GM19193 (cell line): ENCODE results near the gene CERK.

Source experiments
- POLR2A ChIP-seq: IDR thresholded peaks from 4 replicates; pipeline ENCODE4 v1.6.1; 2011; ENCODE audit not compliant: insufficient read depth, insufficient read length; ENCODE audit errors: extremely low read depth

CERK gene

DNA sequence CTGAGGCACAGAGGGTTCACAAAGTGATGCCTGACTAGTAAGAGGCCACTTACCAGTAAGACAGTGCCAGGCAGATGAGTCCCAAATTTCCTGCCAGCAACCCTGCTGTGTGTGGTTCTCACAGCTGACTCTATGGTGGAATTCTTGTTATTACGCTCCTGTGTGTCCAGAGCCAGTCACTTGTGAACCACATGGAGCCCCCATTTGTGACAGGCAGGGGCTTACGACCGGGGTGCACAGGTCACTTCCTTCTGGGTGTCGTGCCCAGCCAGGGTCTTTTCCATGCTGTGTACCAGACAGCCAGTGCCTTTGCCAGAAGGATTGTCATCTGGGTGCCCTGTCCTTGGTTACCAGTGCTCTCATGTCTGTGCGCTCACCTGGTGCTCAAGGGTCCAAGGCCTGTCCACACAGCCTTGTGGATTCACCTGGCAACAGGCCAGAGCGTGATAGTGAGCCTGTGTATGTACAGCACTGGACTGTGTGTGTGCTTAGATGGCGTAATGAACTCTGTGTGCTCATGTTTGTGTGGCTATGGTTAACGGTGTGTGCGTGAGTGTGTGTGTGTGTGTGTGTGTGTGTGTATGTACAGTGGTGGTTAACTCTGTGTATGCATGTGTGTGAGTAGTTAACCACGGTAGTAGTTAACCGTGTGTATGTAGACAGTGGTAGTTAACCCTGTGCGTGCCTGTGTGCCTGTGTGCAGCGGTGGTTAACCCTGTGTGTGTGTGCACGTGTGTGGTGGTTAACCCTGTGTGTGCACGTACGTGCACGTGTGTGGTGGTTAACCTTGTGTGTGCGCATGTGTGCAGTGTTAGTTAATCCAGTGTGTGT, 99.2 kb downstream of the CERK start:
- no peak for TF ChIP-seq POLR2A

DNA sequence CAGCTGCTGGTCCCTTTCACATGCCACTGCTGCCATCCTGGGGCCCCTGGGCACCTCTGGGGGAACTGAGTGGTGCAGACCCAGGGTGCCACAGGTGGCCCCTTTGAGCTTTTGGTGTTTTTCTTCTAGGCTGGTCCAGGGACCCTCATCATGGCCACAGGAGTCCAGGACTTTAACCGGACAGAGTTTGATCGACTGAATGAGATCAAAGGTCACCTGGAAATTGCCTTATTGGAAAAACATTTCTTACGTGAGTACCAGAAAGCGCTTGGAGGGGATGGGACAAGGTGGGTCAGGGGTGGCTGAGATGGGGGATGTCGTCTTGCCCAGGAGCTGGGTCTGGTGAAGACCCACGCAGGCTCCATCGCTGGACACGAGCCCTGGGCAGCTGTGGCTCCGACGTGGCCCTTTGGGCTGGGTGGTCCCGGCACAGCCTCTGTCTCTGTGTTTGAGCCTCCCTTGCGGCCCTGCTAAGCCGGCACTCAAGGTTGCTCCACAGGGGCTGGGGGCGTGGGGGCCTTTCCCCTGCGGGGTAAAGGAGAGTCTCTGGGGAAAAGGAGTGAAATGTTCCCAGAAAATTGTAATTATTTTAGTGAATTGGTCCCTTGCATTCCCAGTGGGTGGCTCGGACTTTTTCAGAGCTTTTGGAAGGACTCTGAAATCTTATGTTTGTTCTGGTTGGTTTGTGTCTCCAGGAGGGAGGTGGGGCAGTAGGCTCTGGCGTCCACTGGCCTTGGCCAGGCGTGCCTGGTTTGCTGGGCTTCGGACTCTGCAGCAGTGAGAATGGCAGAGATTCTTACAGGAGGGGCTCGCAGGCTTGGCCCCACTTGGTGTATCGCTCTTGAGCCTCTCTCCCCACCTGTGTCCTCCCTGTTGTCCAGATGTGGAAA, 100.1 kb downstream of the CERK start:
- no peak for TF ChIP-seq POLR2A

DNA sequence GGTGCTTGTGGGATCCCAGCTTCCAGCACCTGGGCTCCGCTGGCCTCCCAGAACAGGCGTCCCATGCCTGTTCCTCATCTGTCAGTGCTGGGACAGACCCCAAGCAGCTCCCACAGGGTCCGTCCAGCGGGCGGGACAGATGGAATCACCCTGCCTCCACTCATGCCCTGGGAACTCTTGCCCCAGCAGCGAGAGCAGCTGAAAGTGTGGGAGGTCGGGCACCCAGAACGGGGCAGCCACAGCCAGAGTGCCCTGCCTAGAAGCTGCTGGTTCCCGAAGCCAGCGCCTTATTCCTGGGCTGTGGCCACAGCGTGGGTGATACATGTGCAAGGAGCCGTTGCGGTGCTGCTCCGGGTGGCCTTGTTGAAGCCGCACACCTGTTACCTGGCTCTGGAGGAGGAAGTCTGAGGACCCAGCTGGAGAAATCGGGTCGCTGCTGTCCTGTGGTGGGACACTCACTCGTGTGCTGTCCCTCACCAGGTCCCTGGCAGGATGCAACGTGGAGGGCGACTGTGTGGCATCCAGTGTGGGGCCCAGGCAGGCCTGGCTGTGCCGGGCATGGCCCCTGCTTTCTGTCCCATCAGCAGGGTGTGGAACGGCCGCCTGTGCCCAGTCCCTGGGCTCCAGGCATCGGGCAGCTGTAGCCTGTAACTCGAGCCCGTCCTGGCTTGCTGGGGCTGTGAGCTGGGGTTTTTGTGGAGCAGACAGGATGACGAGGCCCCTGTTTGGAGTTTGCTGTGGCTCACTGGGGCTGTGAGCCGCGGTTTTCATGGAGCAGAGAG, 101.6 kb downstream of the CERK start:
- TF ChIP-seq POLR2A, result no peak

DNA sequence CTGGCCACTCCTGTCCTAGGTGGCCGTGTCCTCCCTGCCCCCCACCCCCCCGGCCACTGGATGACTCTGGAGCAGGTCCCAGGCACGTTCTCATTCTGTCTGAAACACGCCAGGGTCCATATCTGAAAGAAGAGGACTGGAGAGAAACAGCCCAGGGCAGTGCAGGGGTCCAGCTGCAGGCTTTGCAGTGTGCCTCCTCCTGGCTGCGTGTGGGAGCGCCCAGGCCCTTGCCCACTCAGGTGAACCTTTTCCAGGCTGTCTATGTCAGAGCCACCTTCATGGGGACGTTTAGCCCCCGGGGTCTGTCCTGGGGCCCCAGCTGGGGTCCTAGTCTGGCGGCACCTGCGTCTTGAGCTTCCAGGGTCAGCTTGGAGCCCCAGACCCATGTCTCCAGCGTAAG, 102.3 kb downstream of the CERK start:
- TF ChIP-seq POLR2A, result no peak
